Mesenchymal stem cell (in vitro differentiated cells and primary cell): ENCODE results near the gene CDK1.

ENCODE experiments used
- DNase-seq: peaks from one replicate; pipeline ENCODE4 v3.0.0-alpha.2; 2013
- H2AFZ ChIP-seq: one replicate; pipeline ENCODE4 v1.6.1; 2013; ENCODE audit warnings: low read depth, mild to moderate bottlenecking, control low read depth, inconsistent platforms, low read length, moderate library complexity
- H2AK5ac ChIP-seq: 2 replicates; pipeline ENCODE4 v1.6.1; 2013; ENCODE audit warnings: low read length, moderate library complexity, mild to moderate bottlenecking, inconsistent platforms; ENCODE audit not compliant: severe bottlenecking
- H2BK120ac ChIP-seq: one replicate; pipeline ENCODE4 v1.6.1; 2013; ENCODE audit warnings: low read depth, mild to moderate bottlenecking, inconsistent platforms, low read length, moderate library complexity
- H2BK12ac ChIP-seq, 2 experiments: one replicate each; pipeline ENCODE4 v1.6.1; 2013; ENCODE audit warnings: inconsistent platforms in 2 of 2, low read length in 2 of 2, mild to moderate bottlenecking in 2 of 2, moderate library complexity in 2 of 2, control low read depth in 1 of 2
- H2BK15ac ChIP-seq: one replicate; pipeline ENCODE4 v1.6.1; 2013; ENCODE audit warnings: mild to moderate bottlenecking, low read depth, inconsistent platforms; ENCODE audit not compliant: poor library complexity, severe bottlenecking
- H2BK5ac ChIP-seq: 2 replicates; pipeline ENCODE4 v1.6.1; 2013; ENCODE audit warnings: low read depth, mild to moderate bottlenecking, low read length, control low read depth, inconsistent platforms; ENCODE audit not compliant: poor library complexity, severe bottlenecking
- H3K14ac ChIP-seq, 2 experiments: one replicate each; pipeline ENCODE4 v1.6.1; 2013; ENCODE audit warnings: inconsistent platforms in 2 of 2, low read length in 2 of 2, control low read depth in 1 of 2, mild to moderate bottlenecking in 1 of 2, moderate library complexity in 1 of 2
- H3K18ac ChIP-seq, 2 experiments: one replicate each; pipeline ENCODE4 v1.6.1; 2013; ENCODE audit warnings: inconsistent platforms in 2 of 2, low read length in 2 of 2, control low read depth in 1 of 2, low read depth in 1 of 2, mild to moderate bottlenecking in 1 of 2
- H3K23ac ChIP-seq, 2 experiments: one replicate each; pipeline ENCODE4 v1.6.1; 2013; ENCODE audit warnings: inconsistent platforms in 2 of 2, low read length in 2 of 2, mild to moderate bottlenecking in 2 of 2, moderate library complexity in 2 of 2, control low read depth in 1 of 2
- H3K27ac ChIP-seq: 2 replicates; pipeline ENCODE4 v1.5.1; 2013; ENCODE audit warnings: mild to moderate bottlenecking, moderate library complexity, low read length, control low read depth, inconsistent platforms; ENCODE audit not compliant: poor library complexity, severe bottlenecking
- H3K27me3 ChIP-seq, 2 experiments: 2 replicates each; pipeline versions ENCODE4 v1.6.1 to v1.7.0; 2013; ENCODE audit warnings: low read length in 2 of 2, mild to moderate bottlenecking in 2 of 2, moderate library complexity in 2 of 2, control low read depth in 1 of 2, inconsistent platforms in 1 of 2; ENCODE audit not compliant: control insufficient read depth in 1 of 2, insufficient read depth in 1 of 2
- H3K36me3 ChIP-seq, 2 experiments: 2 replicates each; pipeline versions ENCODE4 v1.6.1 to v1.7.0; 2013; ENCODE audit warnings: low read length in 2 of 2, control low read depth in 1 of 2, inconsistent platforms in 1 of 2, low read depth in 1 of 2, mild to moderate bottlenecking in 1 of 2; ENCODE audit not compliant: insufficient read depth in 2 of 2, control insufficient read depth in 1 of 2
- H3K4ac ChIP-seq, 2 experiments: one replicate each; pipeline ENCODE4 v1.6.1; 2013; ENCODE audit warnings: inconsistent platforms in 2 of 2, low read length in 2 of 2, mild to moderate bottlenecking in 2 of 2, moderate library complexity in 2 of 2, control low read depth in 1 of 2, low read depth in 1 of 2
- H3K4me1 ChIP-seq: 2 replicates; pipeline ENCODE4 v1.6.1; 2013; ENCODE audit warnings: low read depth, low read length, control low read depth; ENCODE audit not compliant: control insufficient read depth, insufficient read depth
- H3K4me2 ChIP-seq: 2 replicates; pipeline ENCODE4 v1.6.1; 2013; ENCODE audit warnings: low read length, mild to moderate bottlenecking, inconsistent platforms; ENCODE audit not compliant: poor library complexity, severe bottlenecking
- H3K4me3 ChIP-seq, 2 experiments: 2 replicates each; pipeline versions ENCODE4 v1.5.1 to v1.7.0; 2013; ENCODE audit warnings: low read length in 2 of 2, mild to moderate bottlenecking in 2 of 2, control low read depth in 1 of 2, low read depth in 1 of 2; ENCODE audit not compliant: insufficient read depth in 1 of 2
- H3K79me1 ChIP-seq: replicated peaks from 2 replicates; pipeline ENCODE4 v1.6.1; 2013; ENCODE audit warnings: mild to moderate bottlenecking, control low read depth, low read length, inconsistent platforms; ENCODE audit not compliant: poor library complexity, severe bottlenecking
- H3K9ac ChIP-seq: 2 replicates; pipeline ENCODE4 v1.7.0; 2013; ENCODE audit warnings: mild to moderate bottlenecking, low read length, moderate library complexity
- H3K9me3 ChIP-seq: 2 replicates; pipeline ENCODE4 v1.7.0; 2013; ENCODE audit warnings: mild to moderate bottlenecking, low read length; ENCODE audit not compliant: control insufficient read depth
- H4K8ac ChIP-seq: one replicate; pipeline ENCODE4 v1.6.1; 2013; ENCODE audit warnings: inconsistent platforms, mild to moderate bottlenecking, low read length, moderate library complexity
- H4K91ac ChIP-seq: one replicate; pipeline ENCODE4 v1.6.1; 2013; ENCODE audit warnings: mild to moderate bottlenecking, low read length, inconsistent platforms
- WGBS: methylation state at CpG from one replicate; pipeline ENCODE4 v1.1.7; 2013; ENCODE audit warnings: mixed read lengths; 5-methylcytosine and 5-hydroxymethylcytosine counted together

The CDK1 gene

DNA sequence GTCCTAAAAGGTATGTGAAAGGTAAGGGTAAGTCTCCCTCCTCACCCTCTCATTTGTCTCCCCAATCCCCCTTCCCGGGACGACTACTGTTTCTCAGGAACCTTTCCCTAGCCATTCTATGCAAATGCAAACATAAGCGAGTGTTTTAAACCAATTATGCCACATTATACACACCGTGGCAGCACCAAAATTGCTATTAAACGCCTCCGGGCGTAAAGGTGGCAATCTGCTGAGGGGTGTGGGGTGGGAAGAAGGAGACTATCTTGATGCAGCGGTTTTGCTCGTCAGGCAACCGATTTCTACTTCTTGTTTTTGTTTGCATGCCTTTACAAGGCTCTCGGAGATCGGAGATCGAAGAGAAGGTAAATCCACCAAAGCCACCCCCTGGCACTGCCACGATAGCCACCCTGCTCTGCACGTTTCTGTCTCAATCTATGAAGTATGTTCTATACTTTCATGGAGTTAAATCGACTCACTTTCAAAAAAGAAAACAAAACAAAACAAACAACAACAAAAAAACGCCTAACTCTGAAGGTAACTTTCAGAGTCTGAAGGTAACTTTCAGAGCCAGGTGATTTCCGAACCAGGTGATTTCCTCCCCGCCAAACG, 46.0 kb upstream of the CDK1 start:
- Histone ChIP-seq H3K36me3 (no peaks in the 10 kb centered on the region), H3K4me2 (peak overlapping the region; percentile 99), H3K23ac (no peak overlapping the region), H3K79me1 (no peaks in the 10 kb centered on the region), H4K91ac (no peak overlapping the region), H4K8ac (no peak overlapping the region), H2AK5ac (no peak overlapping the region), H3K27me3 (peaks cover 25 to 68% of the 10 kb centered on the region in 2 experiments), H2BK12ac (peak overlapping the region in 1 of 2 experiments; percentile 37), H2BK5ac (no peak overlapping the region), H3K4ac (peak overlapping the region in 1 of 2 experiments; percentile 74), H3K4me1 (peaks cover 14% of the 10 kb centered on the region), H3K27ac (no peak overlapping the region), H3K14ac (no peak overlapping the region), H3K4me3 (peak overlapping the region; percentile 67 to 68), H3K9me3 (no peaks in the 10 kb centered on the region), H2BK15ac (no peak overlapping the region), H2BK120ac (no peak overlapping the region), H2AFZ (no peak overlapping the region), H3K18ac (peak overlapping the region; percentile 45 to 48), H3K9ac (no peak overlapping the region)
- peak; percentile 11 for DNase-seq
- 11% methylated on average over 14 of the region's 20 CpGs for WGBS

DNA sequence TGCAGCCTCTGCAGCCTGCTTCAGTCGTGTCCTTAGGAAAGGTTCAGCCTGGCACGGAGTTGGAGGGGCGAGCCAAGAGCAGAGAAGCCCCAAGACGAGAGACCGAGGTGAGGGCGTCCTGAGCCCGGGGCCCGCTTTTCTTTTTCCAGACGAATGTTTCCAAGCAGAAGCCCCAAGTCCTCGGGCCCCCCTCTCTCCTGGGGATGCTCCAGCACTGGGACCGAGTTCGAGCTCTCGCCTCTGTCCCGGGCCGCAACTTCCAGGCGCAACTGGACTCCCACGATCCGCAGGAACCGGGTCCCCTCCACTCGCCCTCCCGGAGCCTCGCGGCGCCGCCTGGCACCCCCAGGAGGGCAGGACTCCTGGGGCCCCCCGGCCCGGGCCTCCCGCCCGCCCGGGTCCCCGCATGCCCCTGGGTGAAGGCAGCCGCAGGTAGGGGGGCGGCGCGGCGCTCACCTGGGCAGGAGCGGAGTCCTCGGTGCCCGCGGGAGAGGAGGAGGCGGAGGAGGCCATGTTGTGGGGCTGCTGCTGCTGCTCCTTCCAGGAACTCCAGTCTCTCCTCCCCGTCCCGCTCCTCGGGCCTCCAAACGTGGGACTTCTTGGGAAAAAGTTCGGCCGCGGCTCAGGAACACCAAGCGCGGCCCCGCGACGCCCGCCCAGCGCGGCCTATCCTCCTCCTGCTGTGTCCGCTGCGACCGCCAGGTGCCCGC, 45.3 kb upstream of the CDK1 start:
- Histone ChIP-seq H4K8ac (peak overlapping the region; percentile 91), H2AFZ (peak overlapping the region; percentile 43), H2AK5ac (no peak overlapping the region), H3K4me1 (peaks cover 14% of the 10 kb centered on the region), H3K9me3 (no peaks in the 10 kb centered on the region), H3K4me2 (peak overlapping the region; percentile 99), H3K18ac (peak overlapping the region; percentile 45 to 87), H3K14ac (no peak overlapping the region), H3K36me3 (no peaks in the 10 kb centered on the region), H4K91ac (peak overlapping the region; percentile 73), H3K4ac (peak overlapping the region; percentile 62 to 74), H3K79me1 (no peaks in the 10 kb centered on the region), H3K4me3 (peak overlapping the region; percentile 67 to 68), H3K27ac (no peak overlapping the region), H2BK120ac (peak overlapping the region; percentile 71), H3K27me3 (peaks cover 25 to 68% of the 10 kb centered on the region in 2 experiments), H2BK12ac (peak overlapping the region in 1 of 2 experiments; percentile 47), H2BK5ac (no peak overlapping the region), H2BK15ac (peak overlapping the region; percentile 48), H3K9ac (no peak overlapping the region), H3K23ac (peak overlapping the region in 1 of 2 experiments; percentile 50)
- WGBS = under 1% methylated on average over 48 of the region's 60 CpGs
- DNase-seq = peak; percentile 35

DNA sequence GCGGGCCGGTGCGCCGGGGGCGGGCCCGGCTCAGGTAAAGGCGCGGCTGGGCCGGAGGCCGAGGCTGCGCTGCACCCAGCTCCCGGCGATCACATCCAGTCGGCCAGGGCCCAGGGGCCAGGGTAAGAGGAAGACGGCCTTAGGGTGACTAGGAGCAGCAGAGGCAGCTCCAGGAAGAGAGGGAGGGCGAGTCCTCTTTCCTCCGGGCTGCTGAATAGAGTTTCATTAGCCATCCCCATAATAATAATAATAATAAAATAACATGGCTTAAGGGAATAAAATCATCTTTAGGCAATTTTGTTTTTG, 44.8 kb upstream of the CDK1 start:
- no peak overlapping the region for H3K9ac ChIP-seq
- 0% methylated on average over 5 of the region's 17 CpGs for WGBS

DNA sequence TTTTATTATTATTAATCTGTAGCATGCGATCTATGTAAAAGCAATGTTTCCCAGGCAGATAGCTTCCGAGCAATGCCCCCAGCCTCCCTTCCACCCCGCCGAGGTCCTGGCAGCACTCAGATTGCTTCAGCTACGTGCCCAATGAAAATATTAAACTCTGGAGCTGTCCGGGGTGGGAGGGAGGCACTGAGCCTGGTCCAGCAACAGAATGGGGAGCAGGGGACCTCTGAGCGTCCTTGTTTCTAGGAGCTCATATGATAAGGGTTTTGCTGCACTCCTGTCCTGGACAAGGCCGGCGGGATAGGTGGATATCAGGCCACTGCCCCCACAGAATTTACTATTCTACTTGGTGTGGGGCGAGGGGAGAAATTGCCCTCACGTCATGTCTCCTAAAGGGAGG, 44.5 kb upstream of the CDK1 start:
- DNase-seq = peak; percentile 2
- Histone ChIP-seq H3K36me3 (no peaks in the 10 kb centered on the region), H3K79me1 (no peaks in the 10 kb centered on the region), H2AFZ (no peak overlapping the region), H3K4me3 (no peak overlapping the region), H3K4ac (peak overlapping the region in 1 of 2 experiments; percentile 24), H4K91ac (no peak overlapping the region), H2BK15ac (no peak overlapping the region), H2AK5ac (no peak overlapping the region), H2BK120ac (no peak overlapping the region), H3K27me3 (peaks cover 25 to 75% of the 10 kb centered on the region in 2 experiments), H3K4me1 (peaks cover 14% of the 10 kb centered on the region), H2BK12ac (no peak overlapping the region), H3K23ac (no peak overlapping the region), H4K8ac (peak overlapping the region; percentile 55), H3K9me3 (no peaks in the 10 kb centered on the region), H2BK5ac (no peak overlapping the region), H3K9ac (no peak overlapping the region), H3K18ac (no peak overlapping the region), H3K4me2 (peak overlapping the region; percentile 99), H3K14ac (no peak overlapping the region), H3K27ac (no peak overlapping the region)
- 66% methylated on average over 11 of the region's 11 CpGs for WGBS

More for the DNA sequence above, 44.8 kb upstream of the CDK1 start:
- peak overlapping the region in 1 of 2 experiments; percentile 47 for H2BK12ac ChIP-seq
- peaks cover 25 to 71% of the 10 kb centered on the region in 2 experiments for H3K27me3 ChIP-seq
- DNase-seq = no peak
- H3K36me3 ChIP-seq = no peaks in the 10 kb centered on the region
- peak overlapping the region; percentile 91 for H4K8ac ChIP-seq
- H2BK120ac ChIP-seq = peak overlapping the region; percentile 71
- H3K4me1 ChIP-seq = peaks cover 14% of the 10 kb centered on the region
- no peak overlapping the region for H3K27ac ChIP-seq
- H2AK5ac ChIP-seq = no peak overlapping the region
- H2BK15ac ChIP-seq = no peak overlapping the region
- no peak overlapping the region for H3K14ac ChIP-seq
- H3K79me1 ChIP-seq = no peaks in the 10 kb centered on the region
- peak overlapping the region; percentile 62 to 68 for H3K4ac ChIP-seq
- no peak overlapping the region for H2BK5ac ChIP-seq
- H3K4me2 ChIP-seq = peak overlapping the region; percentile 99
- peak overlapping the region; percentile 45 to 87 for H3K18ac ChIP-seq
- peak overlapping the region in 1 of 2 experiments; percentile 50 for H3K23ac ChIP-seq
- H2AFZ ChIP-seq = peak overlapping the region; percentile 43
- H4K91ac ChIP-seq = peak overlapping the region; percentile 73
- H3K4me3 ChIP-seq = peak overlapping the region; percentile 67 to 68
- no peaks in the 10 kb centered on the region for H3K9me3 ChIP-seq
